ENCODE data around the gene HSDL1. TPM values are rescaled to one million over a fixed set of nuclear protein-coding genes. Genes with fewer than 3 reads are reported as not detected.

HSDL1 gene
- total RNA-seq, 1 experiment from 2014 or later, result 34.2 TPM

- H2BK120ac ChIP-seq (ENCODE audit: low read depth, low read length, poor library complexity, severe bottlenecking), result no peak overlapping the region
- peaks cover 4% of the 10 kb centered on the region; the same call in 1 of the 2 replicates for H3K79me2 ChIP-seq (ENCODE audit: insufficient read depth, low read length)
- H3K56ac ChIP-seq (ENCODE audit: insufficient read length, low read depth, low read length), result no peak overlapping the region
- no peak overlapping the region for H2BK20ac ChIP-seq (ENCODE audit: low read depth, low read length, poor library complexity, severe bottlenecking)
- TF ChIP-seq, protein P1, sequence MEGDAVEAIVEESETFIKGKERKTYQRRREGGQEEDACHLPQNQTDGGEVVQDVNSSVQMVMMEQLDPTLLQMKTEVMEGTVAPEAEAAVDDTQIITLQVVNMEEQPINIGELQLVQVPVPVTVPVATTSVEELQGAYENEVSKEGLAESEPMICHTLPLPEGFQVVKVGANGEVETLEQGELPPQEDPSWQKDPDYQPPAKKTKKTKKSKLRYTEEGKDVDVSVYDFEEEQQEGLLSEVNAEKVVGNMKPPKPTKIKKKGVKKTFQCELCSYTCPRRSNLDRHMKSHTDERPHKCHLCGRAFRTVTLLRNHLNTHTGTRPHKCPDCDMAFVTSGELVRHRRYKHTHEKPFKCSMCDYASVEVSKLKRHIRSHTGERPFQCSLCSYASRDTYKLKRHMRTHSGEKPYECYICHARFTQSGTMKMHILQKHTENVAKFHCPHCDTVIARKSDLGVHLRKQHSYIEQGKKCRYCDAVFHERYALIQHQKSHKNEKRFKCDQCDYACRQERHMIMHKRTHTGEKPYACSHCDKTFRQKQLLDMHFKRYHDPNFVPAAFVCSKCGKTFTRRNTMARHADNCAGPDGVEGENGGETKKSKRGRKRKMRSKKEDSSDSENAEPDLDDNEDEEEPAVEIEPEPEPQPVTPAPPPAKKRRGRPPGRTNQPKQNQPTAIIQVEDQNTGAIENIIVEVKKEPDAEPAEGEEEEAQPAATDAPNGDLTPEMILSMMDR (conservative IDR thresholded peaks at IDR 0.05), result no peak
- Mint-ChIP-seq H3K4me1 (peaks cover 17 to 23% of the 10 kb centered on the region in 2 experiments), H3K27me3 (ENCODE audit: low read depth) (peaks cover 16% of the 10 kb centered on the region), H3K4me3 (peak overlapping the region; percentile 95 to 99), H3K27ac (peak overlapping the region; percentile 76 to 91 (median 87); a peak in 5 of 7 replicates), H3K9me3 (peaks cover 0 to 9% of the 10 kb centered on the region in 2 experiments; a peak in 1 of 5 replicates), H3K36me3 (ENCODE audit: insufficient read depth in 1 of 3, low read depth in 3 of 3) (peaks cover 4 to 18% (median 6%) of the 10 kb centered on the region in 3 experiments; a peak in 6 of 7 replicates)
- peak overlapping the region; percentile 77 for H3K4me2 ChIP-seq (ENCODE audit: insufficient read depth, insufficient read length, low read length)
- no peaks in the 10 kb centered on the region for H4K20me1 ChIP-seq (ENCODE audit: control insufficient read depth, insufficient read depth, insufficient read length)
- H3K27ac ChIP-seq (ENCODE audit: insufficient read length, low read depth, low read length), result no peak overlapping the region
- H2BK5ac ChIP-seq (ENCODE audit: insufficient read length, low read length), result no peak overlapping the region
- no peak overlapping the region for H3K4ac ChIP-seq (ENCODE audit: low read depth, low read length)
- no peaks in the 10 kb centered on the region for H3K9me3 ChIP-seq (ENCODE audit: control insufficient read depth, low read depth, low read length)
- H3K14ac ChIP-seq (ENCODE audit: insufficient read depth, low read length), result no peak overlapping the region
- H4K5ac ChIP-seq (ENCODE audit: insufficient read length, low read depth, low read length), result no peak overlapping the region
- no peak overlapping the region for H2BK15ac ChIP-seq (ENCODE audit: low read depth, low read length)
- peaks cover 2% of the 10 kb centered on the region; the same call in 1 of the 2 replicates for H3K4me1 ChIP-seq (ENCODE audit: insufficient read depth, low read length)
- H2BK12ac ChIP-seq (ENCODE audit: insufficient read length, low read depth, low read length), result no peak overlapping the region
- no peak overlapping the region for H4K8ac ChIP-seq (replicated peaks; ENCODE audit: insufficient read length, low read depth, low read length)
- H3K79me1 ChIP-seq (ENCODE audit: insufficient read depth, low read depth, low read length, poor library complexity, severe bottlenecking), result peaks cover 3% of the 10 kb centered on the region
- H2AK5ac ChIP-seq (ENCODE audit: insufficient read length, low read length), result no peak overlapping the region
- no CpG with 5 or more reads among the region's 39 CpGs for WGBS (ENCODE audit: extremely low coverage, insufficient read length, low lambda C conversion rate)
- no peak for DNase-seq
- no peak overlapping the region for H3K23ac ChIP-seq (ENCODE audit: insufficient read length, low read depth, low read length)
- H3K9ac ChIP-seq (ENCODE audit: extremely low read depth, insufficient read length, low read length), result peak overlapping the region; percentile 16
- H3K23me2 ChIP-seq (ENCODE audit: insufficient read length, low read depth, low read length, poor library complexity, severe bottlenecking), result peaks cover 9% of the 10 kb centered on the region
- H3T11ph ChIP-seq (ENCODE audit: low read length), result no peak overlapping the region
- no peak overlapping the region for H2AFZ ChIP-seq (ENCODE audit: low read length)
- no peak overlapping the region for H3K18ac ChIP-seq (ENCODE audit: insufficient read length, low read depth, low read length)
- H3K27me3 ChIP-seq (ENCODE audit: insufficient read depth, low read length), result no peaks in the 10 kb centered on the region
- no peak overlapping the region for H4K91ac ChIP-seq (ENCODE audit: insufficient read length, low read depth, low read length)
These were observed 643 bp downstream of the HSDL1 start for GRCh38 chr16:84144209-84144858.

Data from H9 (cell line).